NT2/D1 (cell line): ENCODE data around the gene OPHN1.

Source experiments
- DNase-seq: peaks from one replicate; pipeline ENCODE4 v3.0.0-alpha.2; 2011; ENCODE audit warnings: low read depth, low spot score
- H3K27me3 ChIP-seq: 2 replicates; pipeline ENCODE4 v1.6.0; 2011; ENCODE audit warnings: mild to moderate bottlenecking; ENCODE audit not compliant: insufficient read length, insufficient read depth
- H3K36me3 ChIP-seq: 2 replicates; pipeline ENCODE4 v1.6.1; 2011; ENCODE audit warnings: mild to moderate bottlenecking, low read length, mixed read lengths; ENCODE audit not compliant: insufficient read depth, insufficient read length
- H3K4me1 ChIP-seq: 2 replicates; pipeline ENCODE4 v1.5.1; 2011; ENCODE audit not compliant: insufficient read depth, insufficient read length
- H3K4me3 ChIP-seq: 2 replicates; pipeline ENCODE4 v1.5.1; 2011; ENCODE audit warnings: low read depth; ENCODE audit not compliant: insufficient read length
- H3K9ac ChIP-seq: 2 replicates; pipeline ENCODE4 v1.6.0; 2011; ENCODE audit warnings: low read depth; ENCODE audit not compliant: insufficient read length
- H3K9me3 ChIP-seq: 2 replicates; pipeline ENCODE4 v1.5.1; 2011; ENCODE audit warnings: mild to moderate bottlenecking, low read length; ENCODE audit not compliant: insufficient read depth
- SUZ12 ChIP-seq: IDR thresholded peaks from 2 replicates; pipeline ENCODE4 v1.6.1; 2011; ENCODE audit not compliant: insufficient read length, insufficient read depth; ENCODE audit errors: extremely low read depth
- YY1 ChIP-seq: IDR thresholded peaks from 2 replicates; pipeline ENCODE4 v1.6.1; 2011; ENCODE audit not compliant: insufficient read length, insufficient read depth
- ZNF274 ChIP-seq: IDR thresholded peaks from 2 replicates; pipeline ENCODE4 v1.6.1; 2011; ENCODE audit warnings: mild to moderate bottlenecking, low read depth, low read length

The OPHN1 gene

GRCh38 chrX:68115371-68115770 lies 317.9 kb downstream of the OPHN1 start:
- no peak for DNase-seq
- Histone ChIP-seq H3K36me3 (peaks cover 3% of the 10 kb centered on the region), H3K27me3 (no peaks in the 10 kb centered on the region), H3K9me3 (no peaks in the 10 kb centered on the region), H3K4me1 (no peaks in the 10 kb centered on the region), H3K9ac (no peak overlapping the region), H3K4me3 (no peak overlapping the region)
- TF ChIP-seq YY1 = no peak
- TF ChIP-seq ZNF274 = no peak
- no peak for TF ChIP-seq SUZ12

- Histone ChIP-seq H3K9me3 (no peaks in the 10 kb centered on the region), H3K4me3 (no peak overlapping the region), H3K36me3 (peaks cover 3% of the 10 kb centered on the region), H3K4me1 (no peaks in the 10 kb centered on the region), H3K9ac (no peak overlapping the region), H3K27me3 (no peaks in the 10 kb centered on the region)
- TF ChIP-seq SUZ12 (no peak), ZNF274 (no peak), YY1 (no peak)
- no peak for DNase-seq
Observed at GRCh38 chrX:68114573-68115129, 318.6 kb downstream of the OPHN1 start.

GRCh38 chrX:68113837-68114572 lies 319.3 kb downstream of the OPHN1 start:
- Histone ChIP-seq H3K4me3 (no peak overlapping the region), H3K9ac (no peak overlapping the region), H3K4me1 (no peaks in the 10 kb centered on the region), H3K9me3 (no peaks in the 10 kb centered on the region), H3K36me3 (peaks cover 3% of the 10 kb centered on the region), H3K27me3 (no peaks in the 10 kb centered on the region)
- TF ChIP-seq SUZ12 = no peak
- TF ChIP-seq ZNF274 = no peak
- TF ChIP-seq YY1 = no peak
- no peak for DNase-seq

GRCh38 chrX:68112321-68112720 lies 321.0 kb downstream of the OPHN1 start:
- H3K4me3 ChIP-seq = no peak overlapping the region
- H3K36me3 ChIP-seq = peaks cover 3% of the 10 kb centered on the region
- TF ChIP-seq YY1 (no peak), SUZ12 (no peak), ZNF274 (no peak)
- DNase-seq = no peak
- no peaks in the 10 kb centered on the region for H3K4me1 ChIP-seq
- H3K9me3 ChIP-seq = no peaks in the 10 kb centered on the region
- no peak overlapping the region for H3K9ac ChIP-seq
- no peaks in the 10 kb centered on the region for H3K27me3 ChIP-seq

GRCh38 chrX:68109162-68109561 lies 324.1 kb downstream of the OPHN1 start:
- no peak for TF ChIP-seq SUZ12
- TF ChIP-seq ZNF274 = no peak
- TF ChIP-seq YY1 = no peak
- DNase-seq = no peak
- no peaks in the 10 kb centered on the region for H3K4me1 ChIP-seq
- no peak overlapping the region for H3K9ac ChIP-seq
- H3K27me3 ChIP-seq = no peaks in the 10 kb centered on the region
- no peaks in the 10 kb centered on the region for H3K9me3 ChIP-seq
- H3K36me3 ChIP-seq = peaks cover 3% of the 10 kb centered on the region
- no peak overlapping the region for H3K4me3 ChIP-seq

GRCh38 chrX:68098431-68098830 lies 334.9 kb downstream of the OPHN1 start:
- Histone ChIP-seq H3K4me3 (no peak overlapping the region), H3K9me3 (no peaks in the 10 kb centered on the region), H3K4me1 (no peaks in the 10 kb centered on the region), H3K27me3 (no peaks in the 10 kb centered on the region), H3K36me3 (no peaks in the 10 kb centered on the region), H3K9ac (no peak overlapping the region)
- TF ChIP-seq ZNF274 (no peak), SUZ12 (no peak), YY1 (no peak)
- DNase-seq = no peak

- H3K4me3 ChIP-seq = no peak overlapping the region
- no peak overlapping the region for H3K9ac ChIP-seq
- no peak for DNase-seq
- no peaks in the 10 kb centered on the region for H3K36me3 ChIP-seq
- H3K4me1 ChIP-seq = no peaks in the 10 kb centered on the region
- H3K27me3 ChIP-seq = no peaks in the 10 kb centered on the region
- TF ChIP-seq SUZ12 = no peak
- TF ChIP-seq ZNF274 = no peak
- H3K9me3 ChIP-seq = no peaks in the 10 kb centered on the region
Observed at GRCh38 chrX:68090266-68090665, 343.0 kb downstream of the OPHN1 start.

- H3K4me1 ChIP-seq = no peaks in the 10 kb centered on the region
- 0 out of 2 replicates have a peak, but pooled peaks cover 2% of the 10 kb centered on the region for H3K9me3 ChIP-seq
- no peak overlapping the region for H3K9ac ChIP-seq
- H3K4me3 ChIP-seq = no peak overlapping the region
- TF ChIP-seq YY1 (no peak), ZNF274 (no peak), SUZ12 (no peak)
- no peak for DNase-seq
- no peaks in the 10 kb centered on the region for H3K27me3 ChIP-seq
- H3K36me3 ChIP-seq = no peaks in the 10 kb centered on the region
Observed at GRCh38 chrX:68087526-68087925, 345.8 kb downstream of the OPHN1 start.
